Measurements from ENCODE around the gene COL25A1.
"Not testable (repeated sequence)": the region's sequence is repeated elsewhere in the genome, so short reads cannot be mapped to it uniquely, and the experiment has no call there.

The COL25A1 gene

GRCh38 chr4:108903464-108904221, 398.8 kb downstream of the COL25A1 start:
- DNase-seq (ENCODE audit: low spot score) = no peak

GRCh38 chr4:108902769-108903168, 399.7 kb downstream of the COL25A1 start:
- DNase-seq (ENCODE audit: low spot score) = no peak

- DNase-seq (ENCODE audit: low spot score) = no peak
Measured at GRCh38 chr4:108901291-108901690, 401.2 kb downstream of the COL25A1 start.

- DNase-seq (ENCODE audit: low spot score) = no peak
Measured at GRCh38 chr4:108900018-108900580, 402.4 kb downstream of the COL25A1 start.

- no peak for DNase-seq (ENCODE audit: low spot score)
Measured at GRCh38 chr4:108893468-108893867, 409.0 kb downstream of the COL25A1 start.

- DNase-seq (ENCODE audit: low spot score) = no peak
Measured at GRCh38 chr4:108891896-108892590, 410.4 kb downstream of the COL25A1 start.

- no peak for DNase-seq (ENCODE audit: low spot score)
Measured at GRCh38 chr4:108890484-108890881, 412.0 kb downstream of the COL25A1 start.

GRCh38 chr4:108889696-108890483, 412.6 kb downstream of the COL25A1 start:
- DNase-seq (ENCODE audit: low spot score) = no peak

GRCh38 chr4:108888769-108889168, 413.7 kb downstream of the COL25A1 start:
- DNase-seq (ENCODE audit: low spot score) = no peak

- no peak for DNase-seq (ENCODE audit: low spot score)
Measured at GRCh38 chr4:108887034-108887433, 415.4 kb downstream of the COL25A1 start.

- no peak for DNase-seq (ENCODE audit: low spot score)
Measured at GRCh38 chr4:108885211-108885610, 417.2 kb downstream of the COL25A1 start.

GRCh38 chr4:108884596-108884995, 417.9 kb downstream of the COL25A1 start:
- no peak for DNase-seq (ENCODE audit: low spot score)

- DNase-seq (ENCODE audit: low spot score) = no peak
Measured at GRCh38 chr4:108881986-108882385, 420.5 kb downstream of the COL25A1 start.

GRCh38 chr4:108881190-108881589, 421.3 kb downstream of the COL25A1 start:
- no peak for DNase-seq (ENCODE audit: low spot score)

- no peak for DNase-seq (ENCODE audit: low spot score)
Measured at GRCh38 chr4:108878806-108879205, 423.7 kb downstream of the COL25A1 start.

GRCh38 chr4:108877821-108878220, 424.6 kb downstream of the COL25A1 start:
- no peak for DNase-seq (ENCODE audit: low spot score)

GRCh38 chr4:108874806-108875205, 427.7 kb downstream of the COL25A1 start:
- no peak for DNase-seq (ENCODE audit: low spot score)

- DNase-seq (ENCODE audit: low spot score) = not testable (repeated sequence)
Measured at GRCh38 chr4:108869970-108870369, 432.5 kb downstream of the COL25A1 start.

GRCh38 chr4:108868606-108869227, 433.7 kb downstream of the COL25A1 start:
- no peak for DNase-seq (ENCODE audit: low spot score)

GRCh38 chr4:108867476-108867875, 435.0 kb downstream of the COL25A1 start:
- DNase-seq (ENCODE audit: low spot score) = no peak

GRCh38 chr4:108861334-108861733, 441.1 kb downstream of the COL25A1 start:
- no peak for DNase-seq (ENCODE audit: low spot score)

GRCh38 chr4:108854786-108855185, 447.7 kb downstream of the COL25A1 start:
- DNase-seq (ENCODE audit: low spot score) = no peak
